Bladder microvascular endothelial cell (primary cell): ENCODE data around the gene FSCB. TPM values are rescaled to one million over a fixed set of nuclear protein-coding genes. Genes with fewer than 3 reads are reported as not detected.

ENCODE experiments used
- total RNA-seq: library from RNA; depleted of rRNA; stranded (reverse); fragments of >200 nt; gene quantifications from 2 replicates; pipeline ENCODE4 v1.2.3, GENCODE V29; 2014

FSCB gene
- not detected in 2 replicates for total RNA-seq

DNA sequence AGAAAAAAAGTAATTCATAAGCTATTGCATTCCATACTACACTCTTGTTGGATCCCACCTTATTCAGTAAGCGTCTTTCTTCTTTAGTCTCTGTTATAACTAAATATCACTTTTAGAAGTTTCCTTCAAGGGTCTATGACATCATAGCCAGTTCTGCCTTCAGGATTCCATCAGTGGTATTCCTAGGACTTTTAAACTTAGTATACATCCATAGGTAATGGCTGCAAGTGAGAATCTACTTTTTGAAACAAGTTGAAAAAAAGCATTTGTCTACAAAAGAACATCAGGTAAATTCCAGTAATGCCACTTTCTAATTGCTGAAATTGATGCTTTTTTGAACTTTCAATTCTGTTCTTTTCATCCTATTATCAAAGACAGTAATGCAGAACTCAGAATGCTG, at the start of gene FSCB:
FSCB (minus strand) TSS at position 101 of the 400 bp plus-strand sequence. CDS start 296 bp downstream, outside the sequence.

